ENCODE measurements around the gene SLCO1A2.

The SLCO1A2 gene

GRCh38 chr12:21353487-21353886 lies 18.8 kb upstream of the SLCO1A2 start:
- H3K36me3 ChIP-seq (ENCODE audit: insufficient read depth, low read length), result no peaks in the 10 kb centered on the region
- no peaks in the 10 kb centered on the region for H3K79me2 ChIP-seq (ENCODE audit: control insufficient read depth, insufficient read depth, low read length, unreplicated experiment)
- H2AFZ ChIP-seq (ENCODE audit: low read length, unreplicated experiment), result no peak overlapping the region

DNA sequence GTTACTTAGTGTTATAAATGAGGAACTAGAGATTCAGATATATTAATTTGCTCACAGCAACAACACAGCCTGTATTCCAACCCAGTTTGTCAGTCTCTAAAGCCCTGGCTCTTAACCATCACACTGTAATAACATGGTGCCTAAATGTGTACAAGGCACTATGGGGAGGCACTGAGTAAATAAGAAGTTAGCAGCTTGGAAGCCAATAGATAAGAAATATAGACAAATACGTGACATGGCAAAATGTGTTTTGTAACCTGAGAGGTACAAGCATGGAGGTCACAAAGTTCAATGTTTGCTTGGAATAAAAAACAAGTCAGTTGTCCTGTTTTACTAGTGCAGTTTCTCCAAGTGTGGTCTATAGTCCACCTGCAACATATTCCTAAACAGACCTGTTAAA lies 16.3 kb upstream of the SLCO1A2 start:
- Histone ChIP-seq H3K36me3 (ENCODE audit: insufficient read depth, low read length) (no peaks in the 10 kb centered on the region), H3K79me2 (ENCODE audit: control insufficient read depth, insufficient read depth, low read length, unreplicated experiment) (no peaks in the 10 kb centered on the region), H3K4me3 (ENCODE audit: low read depth, low read length) (no peak overlapping the region), H2AFZ (ENCODE audit: low read length, unreplicated experiment) (no peak overlapping the region), H3K27me3 (ENCODE audit: insufficient read depth, low read length) (no peaks in the 10 kb centered on the region), H3K27ac (ENCODE audit: low read depth, low read length) (no peak overlapping the region), H3K4me1 (ENCODE audit: control insufficient read depth, insufficient read depth, low read length, unreplicated experiment) (no peaks in the 10 kb centered on the region)

More at GRCh38 chr12:21353487-21353886, 18.8 kb upstream of the SLCO1A2 start:
- Histone ChIP-seq H3K4me3 (ENCODE audit: low read depth, low read length) (no peak overlapping the region), H3K4me1 (ENCODE audit: control insufficient read depth, insufficient read depth, low read length, unreplicated experiment) (no peaks in the 10 kb centered on the region), H3K27ac (ENCODE audit: low read depth, low read length) (no peak overlapping the region), H3K27me3 (ENCODE audit: insufficient read depth, low read length) (no peaks in the 10 kb centered on the region)

GRCh38 chr12:21346542-21347205 lies 12.0 kb upstream of the SLCO1A2 start:
- Histone ChIP-seq H3K36me3 (ENCODE audit: insufficient read depth, low read length) (no peaks in the 10 kb centered on the region), H3K27ac (ENCODE audit: low read depth, low read length) (no peak overlapping the region), H2AFZ (ENCODE audit: low read length, unreplicated experiment) (no peak overlapping the region)

DNA sequence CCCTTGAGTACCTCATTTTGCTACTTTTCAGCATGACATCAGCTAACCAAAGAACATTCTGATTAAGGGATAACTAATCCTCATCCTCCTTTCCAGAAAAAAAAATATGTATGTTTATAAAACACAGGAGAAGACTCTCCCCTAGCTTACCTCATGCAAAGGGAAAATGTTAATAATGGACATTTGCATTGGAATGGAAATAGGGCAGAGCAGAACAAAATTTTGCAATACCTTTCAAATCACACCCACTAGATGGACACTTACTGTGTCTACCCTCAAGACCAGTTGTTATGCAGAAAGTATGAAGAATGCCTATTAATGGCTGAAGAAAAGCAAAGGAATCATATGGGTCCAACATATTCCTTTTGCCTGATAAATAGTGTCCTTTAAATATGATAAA lies 8.9 kb upstream of the SLCO1A2 start:
- Histone ChIP-seq H3K27ac (ENCODE audit: low read depth, low read length) (no peak overlapping the region), H3K36me3 (ENCODE audit: insufficient read depth, low read length) (no peaks in the 10 kb centered on the region), H3K79me2 (ENCODE audit: control insufficient read depth, insufficient read depth, low read length, unreplicated experiment) (no peaks in the 10 kb centered on the region), H3K4me3 (ENCODE audit: low read depth, low read length) (no peak overlapping the region), H3K27me3 (ENCODE audit: insufficient read depth, low read length) (no peaks in the 10 kb centered on the region), H2AFZ (ENCODE audit: low read length, unreplicated experiment) (no peak overlapping the region), H3K4me1 (ENCODE audit: control insufficient read depth, insufficient read depth, low read length, unreplicated experiment) (no peaks in the 10 kb centered on the region)

More at GRCh38 chr12:21346542-21347205, 12.0 kb upstream of the SLCO1A2 start:
- H3K4me1 ChIP-seq (ENCODE audit: control insufficient read depth, insufficient read depth, low read length, unreplicated experiment), result no peaks in the 10 kb centered on the region
- H3K4me3 ChIP-seq (ENCODE audit: low read depth, low read length), result no peak overlapping the region
- H3K27me3 ChIP-seq (ENCODE audit: insufficient read depth, low read length), result no peaks in the 10 kb centered on the region
- no peaks in the 10 kb centered on the region for H3K79me2 ChIP-seq (ENCODE audit: control insufficient read depth, insufficient read depth, low read length, unreplicated experiment)

- Histone ChIP-seq H3K36me3 (ENCODE audit: insufficient read depth, low read length) (no peaks in the 10 kb centered on the region), H2AFZ (ENCODE audit: low read length, unreplicated experiment) (no peak overlapping the region), H3K4me3 (ENCODE audit: low read depth, low read length) (no peak overlapping the region), H3K27ac (ENCODE audit: low read depth, low read length) (no peak overlapping the region), H3K4me1 (ENCODE audit: control insufficient read depth, insufficient read depth, low read length, unreplicated experiment) (no peaks in the 10 kb centered on the region), H3K79me2 (ENCODE audit: control insufficient read depth, insufficient read depth, low read length, unreplicated experiment) (no peaks in the 10 kb centered on the region), H3K27me3 (ENCODE audit: insufficient read depth, low read length) (no peaks in the 10 kb centered on the region)
These were observed 7.1 kb upstream of the SLCO1A2 start for GRCh38 chr12:21341769-21342168.

- H3K36me3 ChIP-seq (ENCODE audit: insufficient read depth, low read length), result no peaks in the 10 kb centered on the region
- no peaks in the 10 kb centered on the region for H3K79me2 ChIP-seq (ENCODE audit: control insufficient read depth, insufficient read depth, low read length, unreplicated experiment)
- H3K27ac ChIP-seq (ENCODE audit: low read depth, low read length), result no peak overlapping the region
- no peaks in the 10 kb centered on the region for H3K4me1 ChIP-seq (ENCODE audit: control insufficient read depth, insufficient read depth, low read length, unreplicated experiment)
- H3K27me3 ChIP-seq (ENCODE audit: insufficient read depth, low read length), result no peaks in the 10 kb centered on the region
- no peak overlapping the region for H3K4me3 ChIP-seq (ENCODE audit: low read depth, low read length)
- no peak overlapping the region for H2AFZ ChIP-seq (ENCODE audit: low read length, unreplicated experiment)
These were observed 5.7 kb upstream of the SLCO1A2 start for GRCh38 chr12:21340403-21340802.

GRCh38 chr12:21339921-21340320 lies 5.2 kb upstream of the SLCO1A2 start:
- H3K4me3 ChIP-seq (ENCODE audit: low read depth, low read length), result no peak overlapping the region
- no peaks in the 10 kb centered on the region for H3K36me3 ChIP-seq (ENCODE audit: insufficient read depth, low read length)
- H3K27ac ChIP-seq (ENCODE audit: low read depth, low read length), result no peak overlapping the region
- no peaks in the 10 kb centered on the region for H3K4me1 ChIP-seq (ENCODE audit: control insufficient read depth, insufficient read depth, low read length, unreplicated experiment)
- H3K79me2 ChIP-seq (ENCODE audit: control insufficient read depth, insufficient read depth, low read length, unreplicated experiment), result no peaks in the 10 kb centered on the region
- H2AFZ ChIP-seq (ENCODE audit: low read length, unreplicated experiment), result no peak overlapping the region
- H3K27me3 ChIP-seq (ENCODE audit: insufficient read depth, low read length), result no peaks in the 10 kb centered on the region

DNA sequence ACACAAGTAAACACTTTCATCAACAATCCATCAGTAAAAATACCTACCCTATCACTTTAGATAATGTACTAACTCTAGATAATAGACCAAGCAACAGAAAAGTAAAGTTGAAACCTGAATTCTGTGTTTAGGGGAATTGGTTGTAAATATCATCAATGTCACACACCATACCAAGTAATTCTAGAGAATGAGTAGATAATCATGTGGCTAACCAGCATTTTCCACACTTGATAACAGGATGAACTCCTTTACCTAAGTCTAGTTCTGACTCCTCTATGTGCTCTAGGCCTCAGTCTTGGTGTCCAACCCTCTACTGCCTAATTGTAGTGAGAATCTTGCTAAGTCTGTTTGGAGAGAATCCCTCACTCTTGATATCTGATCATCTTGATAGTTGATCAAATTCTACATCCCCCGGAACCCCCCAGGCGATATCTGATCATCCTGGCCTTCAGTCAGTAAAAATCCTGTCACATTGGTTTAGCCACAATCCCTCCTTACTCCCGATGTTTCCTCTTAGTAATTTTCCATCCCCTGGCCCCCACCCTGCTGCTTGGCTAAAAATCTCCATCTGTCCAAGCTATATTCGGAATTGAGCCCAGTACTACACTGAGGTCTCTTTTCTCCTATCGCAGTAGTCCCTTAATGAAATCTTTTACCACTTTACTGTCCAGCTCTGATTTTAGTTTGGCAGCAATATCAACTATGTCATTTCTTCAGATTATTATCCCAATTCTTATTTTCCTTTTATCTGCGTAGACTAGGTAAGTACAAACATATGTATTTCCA lies 3.4 kb upstream of the SLCO1A2 start:
- no peaks in the 10 kb centered on the region for H3K27me3 ChIP-seq (ENCODE audit: insufficient read depth, low read length)
- H3K36me3 ChIP-seq (ENCODE audit: insufficient read depth, low read length), result no peaks in the 10 kb centered on the region; the same call in 1 of the 2 replicates
- H3K4me3 ChIP-seq (ENCODE audit: low read depth, low read length), result no peak overlapping the region
- H3K4me1 ChIP-seq (ENCODE audit: control insufficient read depth, insufficient read depth, low read length, unreplicated experiment), result no peaks in the 10 kb centered on the region
- H3K27ac ChIP-seq (ENCODE audit: low read depth, low read length), result no peak overlapping the region
- H3K79me2 ChIP-seq (ENCODE audit: control insufficient read depth, insufficient read depth, low read length, unreplicated experiment), result no peaks in the 10 kb centered on the region
- H2AFZ ChIP-seq (ENCODE audit: low read length, unreplicated experiment), result no peak overlapping the region

- Histone ChIP-seq H3K79me2 (ENCODE audit: control insufficient read depth, insufficient read depth, low read length, unreplicated experiment) (no peaks in the 10 kb centered on the region), H3K27ac (ENCODE audit: low read depth, low read length) (no peak overlapping the region), H3K4me1 (ENCODE audit: control insufficient read depth, insufficient read depth, low read length, unreplicated experiment) (no peaks in the 10 kb centered on the region), H3K4me3 (ENCODE audit: low read depth, low read length) (no peak overlapping the region), H2AFZ (ENCODE audit: low read length, unreplicated experiment) (no peak overlapping the region), H3K36me3 (ENCODE audit: insufficient read depth, low read length) (no peaks in the 10 kb centered on the region; the same call in 1 of the 2 replicates), H3K27me3 (ENCODE audit: insufficient read depth, low read length) (no peaks in the 10 kb centered on the region)
These were observed 2.7 kb upstream of the SLCO1A2 start for GRCh38 chr12:21337453-21337852.

DNA sequence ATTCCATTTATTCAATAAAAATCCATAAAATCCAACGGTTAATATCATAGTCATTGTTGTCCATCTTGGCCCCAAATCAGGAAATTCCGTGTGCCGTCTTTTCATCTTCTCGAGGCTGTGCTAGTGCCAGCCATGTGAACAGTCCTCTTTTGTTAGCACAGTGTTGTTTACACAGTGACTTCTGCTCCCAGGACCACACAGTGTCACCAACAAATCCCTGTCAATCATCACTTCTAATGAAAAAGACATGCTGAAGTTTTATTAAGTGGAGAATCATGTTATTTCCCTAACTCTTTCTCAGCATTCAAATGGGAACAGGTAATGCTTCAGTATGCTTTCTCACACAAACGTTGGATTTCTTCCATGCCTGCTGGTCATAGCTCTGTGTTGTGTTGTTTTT lies 1.9 kb upstream of the SLCO1A2 start:
- no peaks in the 10 kb centered on the region for H3K27me3 ChIP-seq (ENCODE audit: insufficient read depth, low read length)
- no peaks in the 10 kb centered on the region for H3K4me1 ChIP-seq (ENCODE audit: control insufficient read depth, insufficient read depth, low read length, unreplicated experiment)
- no peak overlapping the region for H3K4me3 ChIP-seq (ENCODE audit: low read depth, low read length)
- H3K36me3 ChIP-seq (ENCODE audit: insufficient read depth, low read length), result no peaks in the 10 kb centered on the region; the same call in 1 of the 2 replicates
- H3K79me2 ChIP-seq (ENCODE audit: control insufficient read depth, insufficient read depth, low read length, unreplicated experiment), result no peaks in the 10 kb centered on the region
- H2AFZ ChIP-seq (ENCODE audit: low read length, unreplicated experiment), result no peak overlapping the region
- no peak overlapping the region for H3K27ac ChIP-seq (ENCODE audit: low read depth, low read length)

Measured in ACC112 (cell line).